ENCODE measurements around the gene BPIFA3. TPM values are rescaled to one million over a fixed set of nuclear protein-coding genes. Genes with fewer than 3 reads are reported as not detected.
A peak's percentile ranks its signal among the peaks of the same experiment; 100 is the strongest.
"Not testable (repeated sequence)": the region's sequence is repeated elsewhere in the genome, so short reads cannot be mapped to it uniquely, and the experiment has no call there.

Gene BPIFA3
- total RNA-seq = not detected

- DNase-seq (ENCODE audit: low spot score) = no peak
- ATAC-seq = no peak
These were observed at the start of gene BPIFA3 for GRCh38 chr20:33217052-33217451. Gene BPIFA3 (plus strand): TSS chr20:33217352. CDS start chr20:33217537, 185 bp downstream.

DNA sequence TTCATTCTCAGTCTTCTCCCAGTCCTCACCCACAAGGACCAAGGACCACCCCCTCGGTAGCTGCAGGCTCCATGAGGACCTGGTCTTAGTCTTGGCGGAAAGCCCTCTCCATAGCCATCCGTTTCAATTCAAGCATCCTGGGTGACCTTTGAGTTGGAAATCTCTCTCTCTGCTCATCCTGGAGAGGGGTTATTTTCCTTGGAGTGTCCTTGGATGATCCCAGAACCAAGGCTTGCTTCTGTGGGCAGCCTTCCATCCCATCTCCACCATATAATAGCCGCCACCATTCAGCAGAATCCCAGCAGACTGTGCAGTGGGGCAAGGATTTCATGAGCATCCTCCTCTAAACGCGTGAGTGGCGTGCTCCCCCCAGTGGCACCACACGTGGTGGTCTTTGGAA is 49.3 kb upstream of the BPIFA3 start, which contains the start of gene BPIFA2:
BPIFA2 (plus strand) TSS at position 301 of the 400 bp plus-strand sequence. CDS start 987 bp downstream, outside the sequence.
- DNase-seq (ENCODE audit: low spot score) (no peak), ATAC-seq (no peak)

DNA sequence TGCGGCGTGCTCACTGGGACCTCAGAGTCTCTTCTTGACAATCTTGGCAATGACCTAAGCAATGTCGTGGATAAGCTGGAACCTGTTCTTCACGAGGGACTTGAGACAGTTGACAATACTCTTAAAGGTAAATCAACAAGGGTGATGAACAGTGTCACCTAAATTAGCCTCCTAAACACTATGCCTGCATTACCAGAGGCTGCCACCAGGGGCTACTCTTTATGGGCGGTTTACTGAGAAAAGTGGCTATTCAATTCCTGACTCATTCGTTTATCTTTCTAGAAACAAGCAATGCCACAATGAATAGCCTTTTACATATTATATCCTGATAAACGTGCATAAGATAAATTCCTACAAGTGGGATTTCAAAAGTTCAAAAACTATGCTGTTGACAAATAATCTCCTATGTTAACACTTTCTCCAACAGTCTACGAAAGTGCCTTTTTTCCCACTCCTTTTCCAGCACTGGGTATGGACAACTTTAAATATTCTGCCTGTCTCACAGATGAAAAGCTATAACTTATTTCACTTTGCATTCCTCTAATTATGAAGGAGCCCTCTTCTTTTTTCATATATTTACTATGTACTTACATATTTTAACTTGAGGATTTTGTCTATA is 47.9 kb upstream of the BPIFA3 start:
- DNase-seq (ENCODE audit: low spot score) (no peak), ATAC-seq (no peak)

DNA sequence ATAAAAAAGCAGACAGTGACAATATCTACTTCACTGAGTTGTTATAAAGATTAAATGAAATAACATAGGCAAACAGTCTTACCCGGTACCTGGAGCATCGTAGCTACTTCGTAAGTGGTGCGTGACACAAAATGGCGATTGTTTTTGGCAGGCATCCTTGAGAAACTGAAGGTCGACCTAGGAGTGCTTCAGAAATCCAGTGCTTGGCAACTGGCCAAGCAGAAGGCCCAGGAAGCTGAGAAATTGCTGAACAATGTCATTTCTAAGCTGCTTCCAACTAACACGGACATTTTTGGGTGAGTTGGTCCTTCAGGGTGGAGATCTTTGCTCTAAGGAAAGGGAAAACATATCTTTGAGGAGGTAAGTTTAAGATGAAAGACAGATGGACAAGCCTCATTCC is 44.4 kb upstream of the BPIFA3 start:
- no peak for DNase-seq (ENCODE audit: low spot score)
- no peak for ATAC-seq

GRCh38 chr20:33175123-33175522 is 42.0 kb upstream of the BPIFA3 start:
- DNase-seq (ENCODE audit: low spot score) (no peak), ATAC-seq (no peak)

GRCh38 chr20:33176101-33176500 is 41.1 kb upstream of the BPIFA3 start:
- no peak for DNase-seq (ENCODE audit: low spot score)

DNA sequence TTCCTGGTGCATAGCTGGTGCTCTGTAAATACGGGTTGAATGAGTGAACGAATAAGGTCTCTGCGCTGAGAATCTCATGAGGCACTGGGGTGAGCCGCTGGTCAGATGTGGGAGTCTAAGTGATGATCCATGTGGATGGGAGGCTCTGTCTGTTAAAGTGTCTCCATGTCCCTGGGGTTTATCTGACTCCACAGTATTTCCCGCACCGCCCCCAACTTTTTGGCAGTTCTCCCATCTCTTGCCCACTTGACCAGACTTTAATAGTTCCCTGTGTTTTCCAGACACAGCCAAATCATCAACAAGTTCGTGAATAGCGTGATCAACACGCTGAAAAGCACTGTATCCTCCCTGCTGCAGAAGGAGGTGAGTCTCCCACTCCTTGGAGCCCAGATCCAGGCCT is 39.3 kb upstream of the BPIFA3 start:
- DNase-seq (ENCODE audit: low spot score) (no peak), ATAC-seq (no peak)

More at GRCh38 chr20:33176101-33176500, 41.1 kb upstream of the BPIFA3 start:
- no peak for ATAC-seq

GRCh38 chr20:33178726-33179125 is 38.4 kb upstream of the BPIFA3 start:
- no peak for DNase-seq (ENCODE audit: low spot score)
- no peak for ATAC-seq

GRCh38 chr20:33180169-33180568 is 37.0 kb upstream of the BPIFA3 start:
- ATAC-seq = no peak
- DNase-seq (ENCODE audit: low spot score) = no peak

DNA sequence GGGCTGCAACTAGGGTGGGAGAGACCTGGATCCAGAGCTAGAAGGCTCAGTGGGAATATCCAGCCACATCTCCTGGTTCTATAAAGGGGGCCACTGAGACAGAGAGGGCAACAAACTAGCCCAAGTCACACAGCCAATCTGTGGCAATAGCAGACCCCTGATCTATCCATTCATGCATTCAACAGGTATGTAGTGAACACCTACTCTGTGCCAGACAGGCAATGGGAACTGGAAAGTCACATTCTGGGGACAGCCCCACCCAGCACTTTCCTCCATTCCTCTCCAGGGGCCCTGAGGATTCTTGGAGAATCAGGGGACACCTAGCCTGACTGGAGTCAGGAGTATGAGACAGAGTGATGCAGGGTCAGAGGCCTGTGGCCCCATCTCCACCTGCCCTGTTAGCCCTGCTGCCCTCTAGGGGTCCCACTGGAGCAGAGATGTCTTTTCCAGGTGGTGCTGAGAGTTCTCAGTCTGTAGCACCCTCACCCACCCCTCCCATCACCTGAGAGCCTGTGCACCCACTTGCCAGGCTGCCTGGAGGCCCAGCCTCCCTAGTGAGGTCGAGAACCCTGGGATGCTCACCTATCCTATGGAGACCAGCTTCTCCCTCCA is 35.6 kb upstream of the BPIFA3 start:
- no peak for DNase-seq (ENCODE audit: low spot score)
- no peak for ATAC-seq

DNA sequence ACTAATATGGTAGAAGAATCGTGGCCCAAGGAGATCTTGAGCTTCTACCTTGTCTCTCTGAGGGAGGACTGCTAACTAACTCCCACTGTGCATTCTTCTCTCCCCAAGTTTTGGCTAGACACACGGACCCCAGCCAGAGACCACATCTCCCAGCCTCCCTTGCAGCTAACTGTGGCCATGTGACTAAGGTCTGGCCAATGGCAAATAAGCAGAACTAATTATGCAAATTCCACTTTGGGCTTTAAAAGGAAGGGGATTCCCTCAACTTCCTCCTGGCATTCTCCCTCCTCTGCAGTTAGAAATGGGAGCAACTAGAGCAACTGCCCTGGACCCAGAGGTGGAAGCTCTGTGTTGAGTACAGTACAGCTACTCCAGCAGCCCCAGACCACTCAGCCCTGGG is 33.8 kb upstream of the BPIFA3 start:
- DNase-seq (ENCODE audit: low spot score) (no peak), ATAC-seq (no peak)

- DNase-seq (ENCODE audit: low spot score) = not testable (repeated sequence)
These were observed 32.0 kb upstream of the BPIFA3 start for GRCh38 chr20:33185031-33185590.

DNA sequence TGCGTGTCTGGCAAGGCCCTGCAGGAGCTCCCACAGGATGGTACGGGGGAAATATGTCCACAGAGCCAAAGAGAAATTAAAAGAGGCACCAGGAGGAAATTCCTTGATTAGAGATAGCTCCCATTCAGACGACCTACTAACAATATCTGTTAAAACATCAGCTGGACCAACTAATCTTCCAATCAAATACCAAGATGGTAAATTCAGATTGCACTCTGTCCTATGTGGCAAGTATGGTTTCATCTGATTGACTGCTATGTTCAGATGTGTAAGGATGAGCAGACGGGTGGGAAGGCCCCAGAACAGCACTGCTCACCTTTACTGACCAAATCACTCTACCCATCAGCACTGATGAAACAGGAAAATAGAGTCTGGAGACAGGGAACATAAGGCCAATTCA is 29.7 kb upstream of the BPIFA3 start:
- no peak for ATAC-seq
- no peak for DNase-seq (ENCODE audit: low spot score)

More at GRCh38 chr20:33185031-33185590, 32.0 kb upstream of the BPIFA3 start:
- ATAC-seq = not testable (repeated sequence)

DNA sequence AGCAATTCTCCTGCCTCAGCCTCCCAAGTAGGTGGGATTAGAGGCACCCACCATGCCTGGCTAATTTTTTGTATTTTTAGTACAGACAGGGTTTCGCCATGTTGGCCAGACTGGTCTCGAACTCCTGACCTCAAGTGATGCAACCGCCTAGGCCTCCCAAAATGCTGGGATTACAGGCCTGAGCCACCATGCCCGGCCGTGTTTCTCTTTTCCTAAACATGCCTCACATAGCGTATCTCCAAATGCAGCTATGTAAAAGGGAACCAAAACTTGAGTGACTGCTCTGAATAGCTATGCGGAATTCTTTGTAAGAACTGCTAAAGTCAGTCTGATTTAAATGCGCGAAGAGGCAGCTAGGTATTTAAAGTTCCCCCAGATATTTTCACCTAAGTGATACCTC is 28.7 kb upstream of the BPIFA3 start:
- ATAC-seq (no peak), DNase-seq (ENCODE audit: low spot score) (no peak)

DNA sequence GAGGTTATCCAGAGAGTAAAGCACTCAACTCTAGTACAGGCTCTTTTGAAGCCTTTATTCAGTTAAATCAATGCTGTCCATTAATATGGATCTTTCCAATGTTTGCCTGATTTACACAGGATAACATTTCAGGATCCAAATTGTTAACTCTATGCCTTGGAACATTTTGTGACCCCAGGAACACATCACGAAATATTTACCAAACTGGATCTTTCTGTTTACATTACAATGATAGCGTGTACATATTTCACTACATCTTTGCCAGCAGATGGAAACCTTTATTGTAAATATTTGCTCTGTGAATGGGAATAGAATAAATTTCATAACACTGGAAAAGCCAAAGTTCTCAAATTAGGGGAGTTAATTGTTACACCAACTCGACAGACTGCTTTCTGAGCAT is 25.7 kb upstream of the BPIFA3 start:
- ATAC-seq (peak; percentile 49), DNase-seq (ENCODE audit: low spot score) (no peak)

DNA sequence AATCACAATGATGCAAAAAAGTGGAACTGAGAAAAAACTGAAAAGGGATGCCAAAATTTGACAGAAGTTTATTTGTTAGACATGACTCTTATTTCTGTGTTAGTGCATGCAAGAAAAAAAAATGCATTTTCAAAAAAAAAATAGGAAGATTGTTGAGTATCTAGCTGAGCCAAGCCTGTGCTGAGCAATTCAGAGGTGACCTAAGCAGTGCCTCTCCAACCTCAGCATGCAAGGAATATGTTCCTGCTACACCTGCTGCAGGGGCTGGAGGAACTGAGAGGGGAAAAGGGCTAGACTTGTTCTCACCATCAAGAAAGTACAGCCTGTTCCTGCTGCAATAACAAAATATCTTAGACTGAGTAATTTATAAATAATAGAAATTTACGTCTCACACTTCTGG is 25.2 kb upstream of the BPIFA3 start:
- DNase-seq (ENCODE audit: low spot score) (no peak), ATAC-seq (peak; percentile 18)

- DNase-seq (ENCODE audit: low spot score) = no peak
These were observed 24.1 kb upstream of the BPIFA3 start for GRCh38 chr20:33192912-33193501.

GRCh38 chr20:33199026-33199425 is 18.1 kb upstream of the BPIFA3 start:
- no peak for ATAC-seq

More at GRCh38 chr20:33192912-33193501, 24.1 kb upstream of the BPIFA3 start:
- no peak for ATAC-seq

GRCh38 chr20:33202451-33202850 is 14.7 kb upstream of the BPIFA3 start:
- ATAC-seq (no peak), DNase-seq (ENCODE audit: low spot score) (no peak)

More at GRCh38 chr20:33199026-33199425, 18.1 kb upstream of the BPIFA3 start:
- DNase-seq (ENCODE audit: low spot score) = no peak

DNA sequence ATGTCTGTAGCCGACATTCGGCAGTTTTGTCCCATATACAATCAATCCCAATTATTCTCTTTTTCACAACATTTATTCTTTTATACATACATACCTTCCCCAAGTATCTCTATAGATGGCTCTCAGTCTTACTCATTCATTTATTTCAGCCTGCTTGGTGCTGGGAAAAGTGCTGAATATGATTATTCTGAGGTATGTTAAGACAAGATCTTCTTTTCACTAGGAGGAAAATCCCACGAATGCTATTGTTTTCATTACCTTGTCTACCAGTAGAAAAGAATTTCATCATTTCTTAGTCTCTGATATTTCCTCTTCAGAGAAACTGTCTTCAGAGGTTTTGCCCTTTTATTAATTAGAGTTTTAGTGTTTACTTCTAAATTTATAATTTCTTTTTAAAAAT is 13.7 kb upstream of the BPIFA3 start:
- ATAC-seq (no peak), DNase-seq (ENCODE audit: low spot score) (no peak)

- DNase-seq (ENCODE audit: low spot score) (peak; percentile 63), ATAC-seq (peak; percentile 87)
These were observed 7.4 kb upstream of the BPIFA3 start for GRCh38 chr20:33209789-33210188.

DNA sequence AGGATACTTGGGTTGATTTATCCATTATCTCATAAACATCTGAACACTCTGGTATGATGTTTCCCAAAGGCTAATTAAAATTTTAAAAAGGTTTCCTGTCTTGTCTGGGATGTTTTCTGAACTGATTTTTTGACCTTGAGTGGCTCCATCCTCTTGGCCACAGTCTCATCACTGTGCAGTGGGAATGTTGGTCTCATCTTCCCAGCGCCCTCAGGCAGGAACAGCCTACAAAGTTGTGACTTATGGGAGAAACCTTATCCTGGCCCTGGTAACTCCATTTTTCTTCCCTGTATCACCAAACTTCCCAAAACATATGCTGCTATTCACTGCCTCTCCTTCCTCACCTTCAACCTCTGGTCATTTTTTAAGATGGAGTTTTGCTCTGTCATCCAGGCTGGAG is 6.8 kb upstream of the BPIFA3 start:
- ATAC-seq (no peak), DNase-seq (ENCODE audit: low spot score) (no peak)

All from left lobe of liver (tissue), 2 donors.